Hepatocyte (in vitro differentiated cells): Measurements from ENCODE around the gene OR1F1.

Experiments
- CTCF ChIP-seq: fragments of 200-600 bp; sonication (generic); IDR thresholded peaks from 2 replicates; pipeline ENCODE4 v1.5.1; 2016; ENCODE audit warnings: antibody characterized with exemption, mild to moderate bottlenecking; ENCODE audit not compliant: poor library complexity
- EZH2 ChIP-seq: fragments of 200-600 bp; sonication (generic); IDR thresholded peaks from 2 replicates; pipeline ENCODE4 v1.6.1; 2016; ENCODE audit warnings: antibody characterized with exemption, mild to moderate bottlenecking, borderline replicate concordance
- EZH2phosphoT487 ChIP-seq: fragments of 200-600 bp; sonication (generic); IDR thresholded peaks from one replicate; pipeline ENCODE4 v1.6.1; 2018; ENCODE audit warnings: antibody characterized with exemption, mild to moderate bottlenecking, low read depth, moderate library complexity; ENCODE audit not compliant: unreplicated experiment, severe bottlenecking

GRCh38 chr16:3214904-3215600 is 27.0 kb downstream of the OR1F1 start:
- TF ChIP-seq CTCF (no peak), EZH2 (no peak), EZH2phosphoT487 (no peak)
